ENCODE data around the gene METTL8.
"Not testable (repeated sequence)": the region's sequence is repeated elsewhere in the genome, so short reads cannot be mapped to it uniquely, and the experiment has no call there.

The METTL8 gene

GRCh38 chr2:171422710-171423495 lies 10.9 kb downstream of the METTL8 start:
- not testable (repeated sequence) for DNase-seq

GRCh38 chr2:171420728-171421563 lies 12.8 kb downstream of the METTL8 start:
- DNase-seq = no peak

- no peak for DNase-seq
Observed at GRCh38 chr2:171419333-171419732, 14.5 kb downstream of the METTL8 start.

- peak; percentile 92 for DNase-seq
Observed at GRCh38 chr2:171416009-171416926, 17.5 kb downstream of the METTL8 start.

GRCh38 chr2:171414645-171415044 lies 19.1 kb downstream of the METTL8 start:
- not testable (repeated sequence) for DNase-seq

- no peak for DNase-seq
Observed at GRCh38 chr2:171412571-171413175, 21.1 kb downstream of the METTL8 start.

GRCh38 chr2:171411791-171412483 lies 21.9 kb downstream of the METTL8 start:
- peak; percentile 39 for DNase-seq

GRCh38 chr2:171411214-171411613 lies 22.6 kb downstream of the METTL8 start:
- DNase-seq = no peak

- no peak for DNase-seq
Observed at GRCh38 chr2:171410624-171411023, 23.2 kb downstream of the METTL8 start.

- DNase-seq = no peak
Observed at GRCh38 chr2:171410101-171410500, 23.7 kb downstream of the METTL8 start.

GRCh38 chr2:171409436-171409971 lies 24.3 kb downstream of the METTL8 start:
- no peak for DNase-seq

- no peak for DNase-seq
Observed at GRCh38 chr2:171407676-171408044, 26.1 kb downstream of the METTL8 start.

- DNase-seq = no peak
Observed at GRCh38 chr2:171407030-171407675, 26.6 kb downstream of the METTL8 start.

- DNase-seq = no peak
Observed at GRCh38 chr2:171406044-171406443, 27.7 kb downstream of the METTL8 start.

- no peak for DNase-seq
Observed at GRCh38 chr2:171405546-171405945, 28.2 kb downstream of the METTL8 start.

GRCh38 chr2:171404719-171405118 lies 29.1 kb downstream of the METTL8 start:
- no peak for DNase-seq

GRCh38 chr2:171404261-171404660 lies 29.5 kb downstream of the METTL8 start:
- DNase-seq = peak; percentile 60

GRCh38 chr2:171402906-171403580 lies 30.7 kb downstream of the METTL8 start:
- peak; percentile 25 for DNase-seq

GRCh38 chr2:171401947-171402346 lies 31.8 kb downstream of the METTL8 start:
- no peak for DNase-seq

GRCh38 chr2:171400395-171400794 lies 33.4 kb downstream of the METTL8 start:
- DNase-seq = no peak

All from fibroblast of skin of right quadriceps (primary cell).